Sciatic nerve (tissue), 2 donors: ENCODE measurements around the gene ELL2. TPM values are rescaled to one million over a fixed set of nuclear protein-coding genes. Genes with fewer than 3 reads are reported as not detected.
"Not testable (repeated sequence)": the region's sequence is repeated elsewhere in the genome, so short reads cannot be mapped to it uniquely, and the experiment has no call there.

Experiments
- ATAC-seq: fragments of 200-7000 bp; cut with Tn5 transposase; one replicate; pipeline ENCODE4 v1.9.1; 2020; ENCODE audit warnings: mild to moderate bottlenecking, moderate library complexity
- DNase-seq: peaks from one replicate; pipeline ENCODE4 v3.0.0-alpha.2; 2020; ENCODE audit warnings: low spot score
- intact Hi-C: fragments of 100-400 bp; cut with DNase I; formaldehyde crosslinking; loops from one replicate; pipeline ENCODE4 v1.14.2; 2022
- total RNA-seq: library from RNA; stranded (reverse); fragmentation: NEBNext Ultra II Directional; extraction: Animal tissue kit (Norgen Biotek cat#: 25700); gene quantifications from one replicate; pipeline ENCODE4 v1.2.1, GENCODE V29; 2021
- donor health status: DM: no; HTN: no; CAD: no.
- donor health status: DM: no; HTN: no; CAD: no.

The ELL2 gene
- total RNA-seq, 1 donor from 2014 or later, result 50.4 TPM

- ATAC-seq, result peak; percentile 19
- no peak for DNase-seq
- intact Hi-C loops, result no loop called here
These were observed 89.0 kb downstream of the ELL2 start for GRCh38 chr5:95872346-95873268.

- ATAC-seq (no peak), DNase-seq (no peak)
- intact Hi-C loops, result no loop called here
These were observed 90.4 kb downstream of the ELL2 start for GRCh38 chr5:95871146-95871806.

GRCh38 chr5:95870105-95870672 lies 91.5 kb downstream of the ELL2 start:
- ATAC-seq (peak; percentile 63), DNase-seq (no peak)
- intact Hi-C loops, result no loop called here

GRCh38 chr5:95869173-95869855 lies 92.3 kb downstream of the ELL2 start:
- peak; percentile 67 for ATAC-seq
- DNase-seq, intact Hi-C loops: not testable (repeated sequence)

- intact Hi-C loops, result no loop called here
- ATAC-seq, result no peak
- DNase-seq, result no peak
These were observed 93.5 kb downstream of the ELL2 start for GRCh38 chr5:95868136-95868535.

GRCh38 chr5:95866435-95867040 lies 95.1 kb downstream of the ELL2 start:
- no peak for DNase-seq
- ATAC-seq, result no peak
- intact Hi-C loops, result no loop called here

- intact Hi-C loops, result no loop called here
- DNase-seq (no peak), ATAC-seq (no peak)
These were observed 96.6 kb downstream of the ELL2 start for GRCh38 chr5:95864944-95865504.

- DNase-seq (no peak), ATAC-seq (no peak)
- intact Hi-C loops, result no loop called here
These were observed 97.2 kb downstream of the ELL2 start for GRCh38 chr5:95864456-95864855.

GRCh38 chr5:95863383-95863757 lies 98.3 kb downstream of the ELL2 start:
- intact Hi-C loops, result no loop called here
- ATAC-seq (peak; percentile 70), DNase-seq (peak; percentile 65)

- ATAC-seq (no peak), DNase-seq (no peak)
- intact Hi-C loops, result no loop called here
These were observed 98.8 kb downstream of the ELL2 start for GRCh38 chr5:95862671-95863382.

- DNase-seq, result no peak
- intact Hi-C loops, result no loop called here
- ATAC-seq, result no peak
These were observed 99.6 kb downstream of the ELL2 start for GRCh38 chr5:95861864-95862561.

GRCh38 chr5:95861221-95861863 lies 100.3 kb downstream of the ELL2 start:
- intact Hi-C loops, result no loop called here
- DNase-seq (peak; percentile 74), ATAC-seq (peak; percentile 58)

GRCh38 chr5:95859661-95860060 lies 102.0 kb downstream of the ELL2 start:
- DNase-seq, result no peak

GRCh38 chr5:95858661-95859595 lies 102.7 kb downstream of the ELL2 start:
- DNase-seq (peak; percentile 94), ATAC-seq (peak; percentile 84)
- intact Hi-C loops, result loop anchor here (5.0 kb wide), 1 partner anchor 478 kb away; no protein-coding TSS in a partner anchor

More at GRCh38 chr5:95859661-95860060, 102.0 kb downstream of the ELL2 start:
- intact Hi-C loops, result loop anchor here (5.0 kb wide), 1 partner anchor 478 kb away; no protein-coding TSS in a partner anchor
- ATAC-seq, result no peak

GRCh38 chr5:95858023-95858461 lies 103.6 kb downstream of the ELL2 start:
- ATAC-seq (peak; percentile 27), DNase-seq (no peak)
- intact Hi-C loops, result loop anchor here (5.0 kb wide), 1 partner anchor 479 kb away; no protein-coding TSS in a partner anchor
